HL-60 (cell line): ENCODE results near the gene PDS5B.
"Not testable (repeated sequence)": the region's sequence is repeated elsewhere in the genome, so short reads cannot be mapped to it uniquely, and the experiment has no call there.

Experiments
- DNase-seq, 2 experiments: peaks; one replicate each; pipeline ENCODE4 v3.0.0-alpha.2; 2010 to 2020; ENCODE audit warnings: low read depth in 1 of 2, low spot score in 1 of 2
- H3K27ac ChIP-seq: fragments of 250-450 bp; sonication (Bioruptor Pico); replicated peaks from 2 replicates; pipeline ENCODE4 v1.5.1; 2020; ENCODE audit warnings: mild to moderate bottlenecking, moderate library complexity
- H3K27me3 ChIP-seq: fragments of 250-450 bp; sonication (Bioruptor Pico); 2 replicates; pipeline ENCODE4 v1.5.1; 2021; ENCODE audit warnings: mild to moderate bottlenecking, moderate library complexity; ENCODE audit not compliant: insufficient read depth, poor library complexity, severe bottlenecking
- H3K4me3 ChIP-seq: replicated peaks from 2 replicates; pipeline ENCODE4 v1.5.1; 2011; ENCODE audit warnings: mild to moderate bottlenecking, control low read depth, low read length; ENCODE audit not compliant: insufficient read depth
- CTCF ChIP-seq: IDR thresholded peaks from one replicate; pipeline ENCODE4 v1.5.1; 2011; ENCODE audit warnings: low read length, control low read depth, inconsistent platforms; ENCODE audit not compliant: insufficient read depth
- GABPA ChIP-seq: IDR thresholded peaks from 2 replicates; pipeline ENCODE4 v1.6.1; 2012; ENCODE audit warnings: low read depth
- POLR2AphosphoS5 ChIP-seq: IDR thresholded peaks from 2 replicates; pipeline ENCODE4 v1.6.1; 2012; ENCODE audit warnings: low read depth
- REST ChIP-seq: IDR thresholded peaks from 2 replicates; pipeline ENCODE4 v1.6.1; 2012; ENCODE audit warnings: low read depth; ENCODE audit not compliant: insufficient replicate concordance
- SPI1 ChIP-seq: IDR thresholded peaks from 2 replicates; pipeline ENCODE4 v1.6.1; 2012; ENCODE audit warnings: low read depth, mild to moderate bottlenecking, borderline replicate concordance

Gene PDS5B

GRCh38 chr13:32726374-32727037 lies 140.3 kb downstream of the PDS5B start:
- no peak overlapping the region; the same call in 1 of the 2 replicates for H3K27ac ChIP-seq
- no peak for TF ChIP-seq SPI1
- TF ChIP-seq GABPA = no peak
- TF ChIP-seq POLR2AphosphoS5 = no peak
- TF ChIP-seq REST = no peak
- no peak for TF ChIP-seq CTCF
- no peak overlapping the region for H3K4me3 ChIP-seq
- DNase-seq = peak; percentile 8 to 61
- no peaks in the 10 kb centered on the region for H3K27me3 ChIP-seq

GRCh38 chr13:32728327-32728726 lies 142.1 kb downstream of the PDS5B start:
- no peak for TF ChIP-seq CTCF
- TF ChIP-seq POLR2AphosphoS5 = no peak
- no peak for TF ChIP-seq GABPA
- no peak for TF ChIP-seq REST
- TF ChIP-seq SPI1 = no peak
- no peak for DNase-seq
- no peak overlapping the region for H3K27ac ChIP-seq
- H3K4me3 ChIP-seq = no peak overlapping the region
- no peaks in the 10 kb centered on the region for H3K27me3 ChIP-seq

GRCh38 chr13:32729097-32729496 lies 142.8 kb downstream of the PDS5B start:
- not testable (repeated sequence) for H3K27me3 ChIP-seq, DNase-seq, H3K27ac ChIP-seq, H3K4me3 ChIP-seq

- Histone ChIP-seq H3K27me3 (no peaks in the 10 kb centered on the region), H3K4me3 (no peak overlapping the region)
- no peak for DNase-seq
Measured at GRCh38 chr13:32731074-32731473, 144.8 kb downstream of the PDS5B start.

More at GRCh38 chr13:32731074-32731473, 144.8 kb downstream of the PDS5B start:
- H3K27ac ChIP-seq = no peak overlapping the region
- TF ChIP-seq GABPA = no peak
- no peak for TF ChIP-seq CTCF
- TF ChIP-seq REST = no peak
- no peak for TF ChIP-seq POLR2AphosphoS5
- no peak for TF ChIP-seq SPI1
